Astrocyte of the cerebellum (primary cell): Measurements from ENCODE around the gene STRN3.

ENCODE experiments used
- DNase-seq: peaks from one replicate; pipeline ENCODE4 v3.0.0-alpha.2; 2011; ENCODE audit warnings: low read depth
- H3K4me3 ChIP-seq: 2 replicates; pipeline ENCODE4 v1.5.1; 2011; ENCODE audit warnings: mild to moderate bottlenecking, low read depth, low read length, moderate library complexity
- in situ Hi-C: cut with HindIII; loops from 2 replicates; pipeline ENCODE4 v1.10.0; 2017; ENCODE audit warnings: low sequenced_read_pairs
- TF ChIP-seq, protein P1 (sequence below): IDR thresholded peaks from 2 replicates; pipeline ENCODE4 v1.5.1; 2012; ENCODE audit warnings: low read length, low read depth, moderate library complexity, mild to moderate bottlenecking; ENCODE audit errors: missing control alignments

STRN3 gene

GRCh38 chr14:30961330-30961729 lies 64.8 kb downstream of the STRN3 start:
- no peak for DNase-seq
- in situ Hi-C loops = no loop called here
- no peak overlapping the region for H3K4me3 ChIP-seq
- TF ChIP-seq, protein P1, sequence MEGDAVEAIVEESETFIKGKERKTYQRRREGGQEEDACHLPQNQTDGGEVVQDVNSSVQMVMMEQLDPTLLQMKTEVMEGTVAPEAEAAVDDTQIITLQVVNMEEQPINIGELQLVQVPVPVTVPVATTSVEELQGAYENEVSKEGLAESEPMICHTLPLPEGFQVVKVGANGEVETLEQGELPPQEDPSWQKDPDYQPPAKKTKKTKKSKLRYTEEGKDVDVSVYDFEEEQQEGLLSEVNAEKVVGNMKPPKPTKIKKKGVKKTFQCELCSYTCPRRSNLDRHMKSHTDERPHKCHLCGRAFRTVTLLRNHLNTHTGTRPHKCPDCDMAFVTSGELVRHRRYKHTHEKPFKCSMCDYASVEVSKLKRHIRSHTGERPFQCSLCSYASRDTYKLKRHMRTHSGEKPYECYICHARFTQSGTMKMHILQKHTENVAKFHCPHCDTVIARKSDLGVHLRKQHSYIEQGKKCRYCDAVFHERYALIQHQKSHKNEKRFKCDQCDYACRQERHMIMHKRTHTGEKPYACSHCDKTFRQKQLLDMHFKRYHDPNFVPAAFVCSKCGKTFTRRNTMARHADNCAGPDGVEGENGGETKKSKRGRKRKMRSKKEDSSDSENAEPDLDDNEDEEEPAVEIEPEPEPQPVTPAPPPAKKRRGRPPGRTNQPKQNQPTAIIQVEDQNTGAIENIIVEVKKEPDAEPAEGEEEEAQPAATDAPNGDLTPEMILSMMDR = no peak

GRCh38 chr14:30960216-30960615 lies 66.0 kb downstream of the STRN3 start:
- TF ChIP-seq, protein P1 = no peak
- in situ Hi-C loops = no loop called here
- no peak overlapping the region for H3K4me3 ChIP-seq
- no peak for DNase-seq

DNA sequence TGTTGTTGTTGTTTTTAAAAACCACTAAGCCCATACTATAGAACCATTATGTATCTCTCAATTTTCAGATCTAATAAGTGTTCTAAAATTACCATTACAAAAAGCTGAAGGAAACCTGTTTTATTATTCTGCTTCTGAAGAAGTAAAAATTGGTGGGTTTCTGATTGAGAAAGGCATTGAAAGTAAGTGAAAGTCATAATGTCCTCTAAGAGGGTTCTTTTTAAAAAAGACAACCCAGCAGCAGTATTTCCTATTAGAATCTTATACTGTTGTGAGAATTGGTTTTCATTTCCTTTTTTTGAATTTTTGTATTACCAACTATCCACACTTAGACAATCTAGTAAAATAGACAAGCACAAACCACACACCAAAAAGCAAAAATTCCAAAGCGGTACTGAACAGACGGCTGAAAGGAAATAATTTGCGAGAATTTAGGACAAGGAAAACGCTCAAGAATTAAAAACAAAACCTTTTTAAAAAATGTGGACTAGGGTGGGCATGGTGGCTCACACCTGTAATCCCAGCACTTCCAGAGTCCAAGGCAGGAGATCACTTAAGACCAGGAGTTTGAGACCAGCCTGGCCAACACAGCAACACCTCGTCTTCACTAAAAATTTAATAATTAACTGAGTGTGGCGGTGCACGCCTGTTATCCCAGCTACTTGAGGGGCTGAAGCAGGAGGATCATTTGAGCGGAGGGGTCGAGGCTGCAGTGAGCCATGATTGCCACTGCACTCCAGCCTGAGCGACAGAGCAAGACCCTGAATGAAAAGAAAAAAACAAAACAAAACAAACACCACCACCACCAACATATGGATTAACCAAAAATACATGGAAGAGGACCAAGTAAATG lies 67.4 kb downstream of the STRN3 start:
- in situ Hi-C loops = no loop called here
- H3K4me3 ChIP-seq = no peak overlapping the region
- TF ChIP-seq, protein P1 = no peak
- DNase-seq = no peak

GRCh38 chr14:30957813-30958370 lies 68.3 kb downstream of the STRN3 start:
- no peak overlapping the region for H3K4me3 ChIP-seq
- DNase-seq = no peak
- TF ChIP-seq, protein P1 = no peak
- in situ Hi-C loops = no loop called here

DNA sequence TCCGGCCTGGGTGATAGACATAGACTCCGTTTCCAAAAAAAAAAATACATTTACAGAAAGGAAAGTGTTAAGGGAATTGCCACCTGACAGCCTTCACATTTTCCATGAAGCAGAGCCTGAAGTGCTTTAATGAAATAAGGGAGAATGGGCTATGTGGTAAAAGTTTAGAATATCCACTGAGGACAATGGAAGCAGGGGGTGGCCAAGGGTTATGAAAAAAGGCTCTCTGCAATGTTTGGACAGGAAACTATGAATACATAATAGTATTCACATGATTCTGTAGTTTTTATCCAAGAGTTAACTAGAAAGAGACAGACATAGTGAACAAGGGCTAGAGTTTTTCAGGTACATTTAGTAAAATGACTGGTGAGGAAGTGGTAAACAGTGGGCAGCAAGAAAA lies 76.5 kb downstream of the STRN3 start:
- no peak for DNase-seq
- TF ChIP-seq, protein P1 = no peak
- in situ Hi-C loops = no loop called here
- no peak overlapping the region for H3K4me3 ChIP-seq

DNA sequence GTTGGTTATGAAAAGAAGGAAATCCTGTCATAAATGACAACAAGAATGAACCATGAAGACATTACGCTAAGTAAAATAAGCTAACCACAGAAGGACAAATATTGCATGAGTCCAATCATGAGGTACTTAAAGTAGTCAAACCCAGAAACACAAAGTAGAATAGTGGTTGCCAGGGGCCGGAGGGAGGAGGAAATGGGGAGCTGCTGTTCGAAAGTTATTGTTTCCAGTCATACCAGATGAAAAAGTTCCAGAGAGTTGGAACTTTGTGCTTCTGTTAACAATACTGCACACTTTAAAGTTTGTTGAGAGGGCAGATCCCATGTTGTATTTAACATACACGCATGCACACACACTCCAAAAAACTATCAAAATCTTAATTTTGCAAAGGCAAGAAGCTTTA lies 82.5 kb downstream of the STRN3 start:
- TF ChIP-seq, protein P1 = no peak
- no peak overlapping the region for H3K4me3 ChIP-seq
- in situ Hi-C loops = no loop called here

More for the DNA sequence above, 82.5 kb downstream of the STRN3 start:
- no peak for DNase-seq
